Measurements from ENCODE around the gene NUDT8.

DNA sequence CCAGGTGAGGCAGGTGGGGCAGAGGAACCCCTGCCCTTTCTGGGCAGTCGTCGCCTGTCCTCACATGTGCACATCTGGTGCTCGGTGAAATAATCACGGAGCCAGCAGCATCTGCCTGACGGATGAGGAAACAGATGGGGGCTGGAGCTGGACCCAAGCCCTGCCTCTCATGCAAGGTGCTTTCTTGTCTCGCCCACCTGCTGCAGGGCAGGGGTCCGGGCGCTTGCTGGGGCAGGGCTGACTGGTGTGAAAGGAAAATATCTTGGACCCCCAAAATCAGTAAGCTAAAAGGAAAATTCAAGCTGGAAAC is 41.4 kb upstream of the NUDT8 start:
- TF ChIP-seq MYC (IDR thresholded peaks at IDR 0.05; ENCODE audit: borderline replicate concordance, low read length), result no peak
- TF ChIP-seq CTCF (IDR thresholded peaks at IDR 0.05), result no peak
- TF ChIP-seq POLR2A (IDR thresholded peaks at IDR 0.05; ENCODE audit: low read length), result no peak
- TF ChIP-seq FOSL2 (IDR thresholded peaks at IDR 0.05), result no peak
- TF ChIP-seq FOSL2 (CRISPR knock-in tag; IDR thresholded peaks at IDR 0.05), result no peak
- TF ChIP-seq USF2 (IDR thresholded peaks at IDR 0.05), result no peak
- TF ChIP-seq PHF8 (IDR thresholded peaks at IDR 0.05; ENCODE audit: borderline replicate concordance, low read depth), result no peak
- TF ChIP-seq JUNB (IDR thresholded peaks at IDR 0.05), result no peak

All from A549 (cell line).